ENCODE data around the gene CHN2.

The CHN2 gene

DNA sequence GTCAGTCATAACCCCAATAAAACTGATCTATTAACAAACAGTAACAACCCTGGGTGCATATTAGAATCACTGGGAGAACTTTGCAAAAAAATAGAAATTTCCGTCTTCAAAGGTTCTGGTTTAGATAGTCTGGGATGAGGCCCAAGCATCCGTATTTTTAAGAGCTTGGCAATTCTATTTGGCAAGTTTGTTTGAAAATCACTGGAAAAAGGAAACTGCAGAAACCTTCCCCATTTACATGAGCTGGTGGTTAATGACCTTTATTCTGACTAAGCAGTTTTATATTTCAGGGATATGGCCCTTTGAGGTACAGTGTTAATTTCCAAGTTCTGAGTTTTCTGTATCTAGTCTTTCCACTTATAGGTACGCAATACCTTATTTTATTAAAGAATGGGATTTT, 253.3 kb downstream of the CHN2 start:
- DNase-seq: no peak

DNA sequence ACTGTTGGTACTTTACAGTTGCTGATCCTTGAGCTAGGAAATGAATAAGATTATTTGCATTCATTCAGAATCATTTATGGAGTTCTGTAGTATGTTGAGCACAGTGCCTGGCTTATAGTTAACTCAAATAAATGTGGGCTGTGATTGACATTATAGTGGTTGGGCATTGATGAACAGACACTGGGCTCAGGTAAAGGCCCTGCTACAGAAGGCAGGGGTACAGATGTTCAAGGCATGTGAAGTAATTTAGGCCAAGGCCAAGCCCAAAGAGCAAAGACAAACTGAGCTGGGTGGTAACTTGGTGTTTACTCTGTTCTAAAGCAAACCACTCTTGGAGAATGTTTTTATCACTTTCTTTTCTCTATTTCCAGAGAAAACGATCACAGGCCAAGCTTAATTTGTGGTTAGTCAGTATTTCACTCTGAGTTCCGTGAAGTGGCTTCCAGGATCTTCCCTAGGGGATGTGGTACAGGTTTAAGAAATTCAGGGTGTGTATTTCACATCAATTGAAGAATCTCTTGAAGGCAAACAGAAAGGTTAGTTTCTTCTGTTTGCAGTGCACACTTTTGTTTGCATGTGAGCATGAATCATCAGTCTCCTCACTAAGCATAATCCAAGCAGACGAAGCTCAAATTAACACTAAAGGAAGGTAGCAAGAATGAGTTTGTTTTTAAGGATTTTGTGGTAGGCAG, 255.1 kb downstream of the CHN2 start:
- no peak for DNase-seq

DNA sequence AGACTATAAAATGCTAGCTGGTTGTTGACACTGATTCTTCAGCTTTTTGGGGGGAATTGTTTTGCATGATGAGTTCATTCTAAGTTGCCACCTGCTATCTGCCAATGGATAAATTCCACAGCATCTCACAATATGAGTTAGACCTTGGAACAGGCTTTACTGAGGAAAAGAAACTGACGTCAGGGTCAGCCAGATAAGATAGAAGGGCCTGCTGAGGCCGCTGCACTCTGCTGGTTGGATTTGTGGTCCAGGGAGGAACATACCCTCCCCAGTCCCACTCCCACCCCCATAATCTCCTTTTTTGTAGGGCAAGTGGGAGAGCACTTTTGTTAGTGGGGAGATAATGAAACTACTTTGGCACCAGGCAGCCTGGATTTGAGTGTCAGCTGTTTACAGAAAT, 258.4 kb downstream of the CHN2 start:
- DNase-seq: no peak

DNA sequence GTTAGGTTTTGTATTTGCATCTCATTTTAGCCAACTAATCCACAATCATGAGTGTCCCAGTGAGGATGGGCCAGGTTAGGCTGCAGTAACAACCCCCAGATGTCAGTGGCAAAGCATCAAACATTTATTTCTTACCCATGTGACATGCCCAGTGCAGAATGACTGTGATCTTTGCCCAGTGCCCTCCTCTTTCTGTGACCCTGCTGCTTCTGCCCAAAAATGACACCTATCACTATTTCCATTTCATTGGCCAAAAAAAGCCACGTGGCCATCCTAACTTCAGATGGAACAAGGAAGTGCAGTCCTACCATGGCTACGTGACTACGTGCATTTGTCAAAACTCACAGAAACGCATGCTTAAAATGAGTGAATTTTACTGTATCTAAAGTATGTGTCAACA, 259.9 kb downstream of the CHN2 start:
- no peak for DNase-seq

DNA sequence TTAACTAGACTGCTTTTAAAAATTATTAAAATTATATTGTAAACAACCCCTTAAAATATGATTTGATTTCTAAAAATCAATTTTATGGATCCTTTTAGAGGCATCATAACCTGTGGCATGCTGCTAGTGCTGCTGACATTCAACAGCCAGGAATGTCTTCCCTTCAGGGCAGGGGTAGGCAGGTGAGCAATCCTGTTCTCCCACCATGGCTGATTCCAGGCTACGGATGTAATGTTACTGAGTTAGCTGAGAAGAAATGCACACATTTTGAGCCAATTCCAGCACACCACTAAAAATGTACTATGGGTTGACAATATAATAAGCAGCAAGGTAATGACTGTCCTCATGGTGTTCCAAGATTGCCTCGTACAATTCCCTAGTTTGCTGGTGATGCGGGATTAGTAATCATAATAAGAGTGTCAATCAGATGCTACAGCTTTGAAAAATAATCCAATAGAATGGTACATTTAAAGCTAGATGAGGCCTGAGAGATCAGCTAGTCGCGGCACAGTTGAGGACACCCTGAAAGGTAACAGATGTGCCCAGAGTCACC, 260.4 kb downstream of the CHN2 start:
- DNase-seq: no peak

DNA sequence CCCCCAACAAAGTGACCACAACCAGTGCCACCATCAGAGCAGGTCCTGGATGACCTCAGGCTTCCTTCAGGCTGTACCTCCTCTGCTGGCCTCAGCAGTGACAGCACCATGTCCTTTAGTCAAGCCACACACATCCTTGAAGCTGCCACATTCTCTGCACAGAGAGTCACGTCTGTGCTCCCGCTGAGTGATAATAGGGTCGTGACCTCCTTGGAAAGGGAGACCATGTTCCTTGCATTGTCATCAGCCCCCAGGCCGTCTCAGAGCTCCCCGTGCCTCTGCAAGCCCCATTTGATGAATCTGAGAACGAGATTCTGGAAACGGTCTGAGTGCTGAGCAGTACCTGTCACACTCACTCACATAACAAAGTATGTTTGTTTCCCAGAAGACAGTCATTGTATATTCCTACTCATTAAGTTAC, 262.6 kb downstream of the CHN2 start:
- DNase-seq: no peak

DNA sequence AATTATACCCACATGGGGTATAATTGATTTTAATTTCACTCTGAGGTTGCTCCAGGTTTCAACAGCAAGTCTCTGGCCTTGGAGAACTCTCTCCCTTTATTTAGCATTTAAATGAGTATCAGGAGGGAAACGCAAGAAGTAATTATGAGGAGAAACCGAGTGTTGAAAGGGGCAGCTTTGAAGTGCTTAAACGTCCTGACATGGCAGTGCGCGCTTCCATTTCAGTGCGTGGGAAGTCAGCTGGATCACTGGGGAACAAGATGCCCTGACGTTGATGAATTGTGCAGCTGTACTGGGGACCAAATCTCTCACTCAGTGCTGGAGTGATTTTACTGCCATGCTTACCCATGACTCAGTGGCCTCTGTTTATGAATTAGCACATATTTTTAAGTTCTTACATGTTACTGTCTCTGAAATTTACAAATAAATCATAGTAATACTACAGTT, 263.0 kb downstream of the CHN2 start:
- DNase-seq: peak; percentile 29

DNA sequence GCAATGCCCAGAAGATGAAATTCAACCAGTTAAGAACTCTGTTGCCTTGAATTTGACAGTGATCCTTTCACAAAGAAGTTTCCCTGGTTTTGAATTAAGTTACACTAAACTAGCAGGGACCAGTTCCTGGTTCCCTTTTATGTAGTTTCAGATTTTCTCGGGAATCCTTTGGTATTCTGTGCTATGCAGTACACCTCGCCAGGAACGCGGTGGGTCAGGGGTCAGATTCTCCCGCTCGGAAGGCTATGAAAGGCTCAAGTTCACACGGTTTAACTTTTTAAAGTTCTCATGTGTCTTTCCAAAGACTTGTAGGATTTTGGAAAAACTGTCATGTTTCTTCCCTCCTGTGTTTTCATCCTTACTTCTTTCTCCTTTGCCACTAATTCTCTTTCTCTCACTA, 264.4 kb downstream of the CHN2 start:
- no peak for DNase-seq

DNA sequence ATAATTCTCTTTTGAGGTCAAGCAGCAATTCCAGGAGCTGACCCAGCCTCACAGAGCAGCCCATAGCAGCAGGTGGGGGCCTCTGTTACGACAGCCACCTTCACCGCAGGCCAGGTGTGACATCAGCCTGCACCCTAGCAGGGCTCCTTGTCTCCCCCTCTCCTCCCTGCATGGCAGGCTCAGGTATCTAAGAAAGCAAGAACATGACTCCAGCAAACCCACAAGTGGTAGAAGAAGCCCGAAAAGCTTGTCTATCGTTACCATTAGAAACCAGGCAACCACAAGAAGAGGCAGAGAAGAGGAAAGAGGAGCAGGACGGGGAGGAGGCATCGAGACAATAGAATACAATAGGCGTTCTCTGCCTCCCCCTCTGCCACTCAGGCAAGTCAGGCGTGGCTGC, 265.0 kb downstream of the CHN2 start:
- no peak for DNase-seq

DNA sequence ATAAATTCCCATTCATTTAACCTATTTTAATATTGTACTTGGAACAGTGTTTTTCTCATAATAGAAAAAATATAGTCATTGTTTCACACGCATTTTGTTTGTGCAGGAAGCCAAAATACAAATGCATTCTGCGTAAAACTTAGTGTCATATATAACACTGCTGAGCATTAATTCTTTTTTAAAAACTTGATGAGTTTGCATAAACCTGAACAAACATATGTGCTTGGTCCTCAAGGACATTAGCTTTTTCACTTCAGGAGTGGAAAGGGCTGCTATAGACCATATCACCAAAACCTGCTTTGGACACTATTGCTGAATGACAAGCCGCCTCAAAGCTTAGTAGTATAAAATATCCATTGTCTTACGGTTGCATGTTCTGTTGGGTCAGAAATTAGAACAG, 267.4 kb downstream of the CHN2 start:
- DNase-seq: no peak

DNA sequence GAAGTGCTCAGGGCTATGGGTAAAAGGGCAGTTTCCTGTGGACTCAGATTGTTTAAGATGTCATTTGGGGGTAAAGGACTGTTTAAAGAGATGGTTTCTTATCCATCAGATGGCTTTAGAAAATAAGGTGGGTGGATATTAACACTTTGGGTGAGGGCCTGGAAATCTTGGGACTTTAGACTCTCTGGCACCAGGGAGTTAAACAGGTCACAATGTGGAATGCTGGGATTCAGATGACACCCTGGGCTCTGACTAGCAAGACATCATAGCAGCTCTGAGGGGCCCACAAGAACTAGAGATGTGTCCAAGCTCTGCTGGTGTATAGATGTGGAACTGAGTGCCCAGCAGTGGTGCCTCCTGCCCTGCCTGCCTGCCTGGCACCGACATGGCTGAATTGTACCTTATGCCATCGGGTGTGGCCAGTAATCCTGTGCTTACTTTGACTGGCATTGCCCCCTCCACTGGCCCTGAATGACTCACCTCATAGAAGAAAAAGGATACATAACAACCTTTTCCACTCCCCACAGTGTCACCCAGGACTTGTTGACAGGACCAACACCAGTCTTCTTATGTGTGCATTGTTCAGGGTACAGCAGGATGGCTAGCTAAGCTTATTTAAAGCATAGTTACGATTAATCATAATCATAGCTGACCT, 269.1 kb downstream of the CHN2 start:
- no peak for DNase-seq

DNA sequence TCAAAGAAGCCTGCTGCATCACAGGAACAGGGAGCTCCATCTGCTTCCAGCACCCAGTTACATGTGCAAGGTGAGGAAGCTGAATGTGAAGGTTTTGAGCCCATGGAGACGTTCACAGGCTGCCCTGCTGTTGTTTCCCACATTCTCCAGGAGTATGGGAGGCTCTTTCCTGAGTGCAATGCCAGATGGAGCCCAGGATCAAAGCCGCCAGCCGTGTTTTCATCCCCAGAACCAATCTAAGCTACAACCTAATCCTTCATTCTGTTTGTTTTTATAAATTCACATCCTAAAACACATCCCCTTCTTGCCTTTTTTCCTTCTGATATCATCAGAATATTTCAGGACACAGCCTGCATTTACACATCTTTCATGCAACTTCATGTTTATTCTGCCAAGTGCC, 270.2 kb downstream of the CHN2 start:
- no peak for DNase-seq

DNA sequence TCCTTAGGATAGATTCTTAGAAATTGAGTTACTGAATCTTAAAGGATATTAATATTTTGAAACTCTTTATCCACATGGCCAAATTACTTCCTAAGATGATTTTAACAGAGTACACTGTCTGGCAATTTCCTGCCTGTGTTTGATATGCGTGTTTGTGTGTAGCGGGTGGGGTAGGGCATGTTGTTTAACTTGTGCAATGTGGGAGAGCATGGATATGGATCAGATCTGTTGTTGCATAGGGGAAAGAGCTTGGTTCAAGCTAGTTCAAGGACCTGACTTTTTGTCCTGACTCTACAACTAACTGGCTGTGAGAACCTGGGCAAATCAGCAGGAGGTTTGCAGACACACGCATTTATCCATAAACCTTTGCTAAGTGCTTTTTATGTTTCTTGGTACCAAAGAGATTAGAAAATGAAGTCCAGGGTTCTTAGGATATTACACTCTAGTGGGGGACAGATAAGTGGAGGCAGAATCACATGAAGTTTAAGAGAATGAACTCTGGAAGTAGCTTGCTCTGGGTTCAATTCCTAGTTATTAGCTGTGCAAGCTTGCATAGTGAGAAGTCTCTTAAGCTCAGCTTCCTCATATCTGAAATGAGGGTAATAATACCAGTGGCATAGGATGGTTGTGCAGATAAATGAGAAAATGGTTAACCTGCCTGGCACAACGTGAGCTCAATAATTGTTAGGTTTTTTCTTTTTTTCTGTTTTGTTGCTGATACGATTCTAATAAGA, 272.8 kb downstream of the CHN2 start:
- DNase-seq: no peak

DNA sequence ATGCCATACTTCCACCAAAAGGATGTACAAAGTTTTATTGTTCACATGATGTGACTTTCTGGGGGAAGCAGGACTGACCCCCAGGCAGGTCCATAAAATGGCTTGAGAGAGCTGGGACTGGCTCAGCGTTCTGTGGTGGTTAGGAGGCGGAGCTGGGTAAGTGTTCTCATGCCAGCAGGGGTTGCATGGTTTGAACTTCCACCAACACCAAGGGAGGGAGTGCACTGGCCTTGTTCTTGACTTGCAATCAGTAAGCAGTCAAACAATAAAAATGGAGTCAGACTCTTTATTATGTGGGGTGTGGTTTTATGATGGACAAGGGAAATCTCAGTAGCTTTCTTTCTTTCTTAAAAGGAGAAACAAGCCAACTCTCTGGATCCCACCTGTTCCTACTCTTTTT, 273.6 kb downstream of the CHN2 start:
- DNase-seq: no peak

DNA sequence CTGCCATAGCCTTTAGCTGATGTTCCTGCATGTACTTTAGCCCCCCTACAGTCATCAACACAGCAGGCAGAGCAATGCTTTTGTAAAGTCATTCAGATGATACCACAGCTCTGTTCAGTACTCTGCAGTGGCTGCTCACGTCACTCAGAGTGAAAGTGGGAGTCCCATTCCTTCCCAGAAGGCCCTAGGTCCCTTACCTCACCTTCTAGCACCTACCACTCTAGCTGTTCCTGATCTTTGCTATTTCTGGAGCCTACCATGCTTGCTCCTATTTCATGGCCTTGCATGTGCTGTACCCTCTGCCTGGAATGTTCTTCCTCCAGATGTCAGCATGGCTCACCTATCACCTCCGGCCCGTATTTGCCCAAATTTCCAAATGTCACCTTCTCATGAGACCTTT, 274.7 kb downstream of the CHN2 start:
- no peak for DNase-seq

DNA sequence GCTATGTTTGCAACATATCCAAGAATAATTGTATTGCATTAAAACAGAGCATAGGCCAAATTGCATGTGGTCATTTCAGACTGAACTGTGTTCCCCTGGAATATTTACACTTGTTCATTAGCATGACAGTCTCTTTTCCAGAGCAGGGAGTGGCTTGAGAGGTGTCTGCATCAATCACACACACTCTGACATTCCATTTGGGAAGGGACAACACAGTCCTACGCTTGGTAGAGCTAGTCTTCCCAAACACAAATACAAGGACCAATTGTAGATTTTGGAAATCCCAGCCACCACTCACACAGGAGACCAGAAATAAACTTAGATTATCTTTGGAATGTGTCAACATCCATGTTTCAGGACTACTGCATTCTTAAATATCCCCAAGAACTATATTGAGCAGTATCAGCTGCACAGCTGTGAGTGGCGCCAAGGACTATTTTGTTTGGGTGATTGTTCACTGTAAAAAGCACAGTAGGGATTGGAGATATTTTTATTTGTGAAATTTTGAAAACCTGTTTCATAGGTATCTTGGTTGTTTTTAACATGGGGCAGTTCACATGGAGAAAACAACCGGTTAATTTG, 275.5 kb downstream of the CHN2 start:
- no peak for DNase-seq

DNA sequence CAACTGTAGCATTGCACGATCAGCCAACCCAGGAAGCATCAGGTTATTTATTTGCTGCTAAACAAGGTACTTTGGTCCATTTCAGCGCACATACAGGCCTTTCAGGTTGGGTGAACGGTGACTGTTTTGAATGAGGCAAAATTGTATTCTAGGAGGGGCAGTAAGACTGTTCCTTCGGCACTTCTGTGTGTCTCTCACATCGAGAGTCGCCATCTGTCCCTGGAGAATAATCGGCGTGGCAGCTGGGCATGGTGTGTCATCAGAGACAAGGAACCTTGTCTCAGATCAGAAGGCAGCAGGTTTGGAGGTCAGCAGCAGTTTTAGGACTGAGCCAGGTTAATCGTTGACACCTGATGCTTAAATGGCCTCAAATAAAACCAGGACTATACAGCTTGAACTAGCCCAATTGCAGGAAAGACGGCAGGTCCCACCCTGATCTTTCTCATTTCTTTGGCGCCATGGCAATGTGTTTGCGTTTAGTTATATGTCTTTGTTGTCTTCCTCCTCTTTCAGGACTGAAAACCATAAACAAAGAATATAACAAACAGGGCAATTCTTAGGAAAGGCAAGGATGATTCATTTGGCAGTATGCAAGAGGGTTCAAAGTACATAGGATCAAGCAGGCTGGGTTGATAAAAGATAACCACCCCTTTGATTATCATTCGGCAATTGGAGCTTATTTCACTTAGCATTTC, 277.0 kb downstream of the CHN2 start:
- DNase-seq: no peak

DNA sequence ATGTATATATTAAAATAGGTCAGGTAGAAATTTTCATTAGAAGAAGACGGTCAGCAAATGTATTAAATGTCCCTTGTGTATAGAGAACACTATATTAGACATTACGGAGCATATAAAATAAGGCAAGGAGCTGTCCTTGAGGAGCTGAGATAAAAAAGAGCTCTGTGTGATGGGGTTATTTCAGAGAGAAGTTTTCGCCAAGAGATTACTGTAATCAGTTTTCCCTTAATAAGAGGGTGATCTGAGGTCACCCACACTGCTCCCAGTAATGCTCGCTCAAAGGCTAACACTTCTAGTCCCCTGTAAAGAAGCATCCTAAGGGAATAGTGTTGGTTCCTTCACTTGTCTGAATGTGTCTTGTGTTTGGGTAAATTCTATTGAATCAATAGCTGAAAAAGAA, 282.3 kb downstream of the CHN2 start:
- DNase-seq: no peak

DNA sequence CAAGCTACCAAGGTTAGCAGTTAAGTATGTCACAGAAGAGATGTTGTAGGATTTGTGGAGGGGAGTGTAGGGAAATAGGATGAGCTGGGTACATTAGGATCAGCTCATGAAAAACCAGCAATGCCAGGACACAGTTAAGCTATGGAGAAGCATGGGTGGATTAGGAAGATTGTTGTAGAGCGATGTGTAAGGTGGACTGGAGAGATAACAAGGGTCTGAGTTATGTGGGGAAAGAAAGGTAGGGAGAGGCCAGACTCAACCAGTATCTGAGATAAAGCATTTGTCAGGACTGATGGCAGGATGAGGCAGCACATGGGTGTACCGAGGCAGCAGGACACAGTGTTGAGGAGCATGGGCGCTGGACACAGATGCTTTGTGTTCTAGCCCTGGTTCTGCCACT, 283.7 kb downstream of the CHN2 start:
- no peak for DNase-seq

DNA sequence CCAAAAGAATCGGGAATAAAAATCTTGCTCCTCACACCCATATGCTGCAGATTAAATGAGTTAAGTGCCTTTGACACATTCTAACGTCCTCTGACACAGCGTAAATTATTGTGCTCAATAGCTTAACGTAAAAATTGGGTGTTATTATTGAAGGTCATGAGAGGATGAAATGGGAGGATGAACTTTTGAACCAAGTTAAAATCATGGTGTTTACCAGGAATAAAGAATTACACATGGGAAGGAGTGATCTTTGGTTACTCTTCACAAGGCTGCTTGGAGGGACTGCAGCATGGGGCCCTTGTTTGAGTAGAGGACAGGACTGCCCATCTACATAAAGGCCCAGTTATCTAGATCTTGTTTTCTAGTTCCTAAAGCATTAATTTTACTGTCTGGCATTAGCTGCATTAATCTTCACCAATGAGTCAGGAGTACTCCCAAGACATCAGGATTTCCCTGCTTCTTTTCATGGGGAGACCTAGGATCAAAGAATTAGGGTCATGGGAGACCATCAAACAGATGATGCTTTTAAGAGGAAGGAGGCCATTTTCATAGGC, 284.2 kb downstream of the CHN2 start:
- no peak for DNase-seq

DNA sequence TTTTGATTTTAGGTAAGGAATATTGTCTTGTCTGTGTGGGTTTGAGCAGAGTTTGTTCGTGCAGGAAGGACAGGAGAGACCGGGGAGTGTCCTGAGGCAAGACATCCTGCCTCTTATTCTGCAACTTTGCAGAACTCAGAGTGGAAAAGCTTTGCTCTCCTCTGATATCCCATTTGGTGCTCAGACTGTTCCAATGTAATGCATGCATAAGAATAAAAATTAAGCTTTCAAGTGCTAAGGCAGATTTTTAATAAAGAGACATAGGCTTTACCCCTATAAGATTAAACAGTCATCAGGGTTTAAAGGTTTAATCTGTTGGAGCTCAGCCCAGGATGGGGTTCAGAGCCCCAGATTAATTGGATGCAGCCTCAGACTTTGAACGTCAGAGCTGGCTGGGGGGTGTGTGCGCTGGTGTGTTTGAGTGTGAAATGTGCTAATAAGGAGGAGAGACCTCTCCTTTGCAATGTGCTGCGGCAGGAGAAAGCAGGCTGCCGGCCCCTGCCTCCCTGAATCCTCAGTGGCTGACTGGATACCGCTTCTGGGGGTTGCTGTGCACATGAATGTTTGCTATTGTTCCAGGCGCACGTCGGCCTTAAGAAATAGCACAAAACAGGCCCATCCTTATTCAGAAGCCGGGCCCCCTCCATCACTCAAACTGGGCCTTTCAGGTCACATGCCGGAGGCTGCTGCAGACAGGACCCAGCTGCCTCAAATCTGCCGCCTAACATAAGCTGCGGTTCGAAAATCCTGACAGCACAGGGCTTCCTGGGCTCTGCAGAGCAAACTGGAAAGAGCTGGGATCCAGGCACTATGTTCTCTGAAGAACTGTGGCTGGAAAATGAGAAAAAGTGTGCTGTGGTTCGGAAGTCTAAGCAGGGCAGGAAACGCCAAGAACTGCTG, 285.0 kb downstream of the CHN2 start:
- DNase-seq: no peak

DNA sequence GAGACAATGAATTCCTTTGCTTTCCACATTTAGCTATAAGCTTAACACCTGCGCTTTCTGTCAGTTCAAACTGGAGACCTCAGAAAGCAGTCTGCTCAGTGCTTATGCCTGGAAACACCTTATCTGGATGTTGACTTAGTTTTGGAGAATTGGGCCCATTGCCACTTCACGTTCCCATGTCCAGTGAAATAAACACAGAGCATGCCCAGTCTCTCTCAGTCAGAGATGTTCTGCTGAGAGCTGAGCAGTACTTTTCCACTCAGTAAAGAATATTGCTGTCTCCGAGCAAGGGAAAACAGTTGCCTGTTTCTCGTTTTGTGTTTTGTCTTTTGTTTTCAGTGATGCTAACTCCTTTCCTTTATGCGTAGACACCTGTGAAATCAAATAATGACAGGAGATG, 285.9 kb downstream of the CHN2 start:
- no peak for DNase-seq
